Spinal cord (tissue), 10 donors: Measurements from ENCODE around the gene ERC2. TPM values are rescaled to one million over a fixed set of nuclear protein-coding genes. Genes with fewer than 3 reads are reported as not detected.
A peak's percentile ranks its signal among the peaks of the same experiment; 100 is the strongest.

ENCODE experiments used
- DNase-seq, 6 donors: peaks; one replicate each; pipeline versions ENCODE4 v3.0.0 to v3.0.0-alpha.2; 2013 to 2015; ENCODE audit warnings: low spot score in 6 of 6, low read depth in 4 of 6
- H3K27ac ChIP-seq: one replicate; pipeline ENCODE4 v1.5.1; 2013; ENCODE audit warnings: low read depth, low read length, control low read depth
- H3K27me3 ChIP-seq: one replicate; pipeline ENCODE4 v1.6.1; 2013; ENCODE audit warnings: low read length; ENCODE audit not compliant: control insufficient read depth, insufficient read depth
- H3K36me3 ChIP-seq: one replicate; pipeline ENCODE4 v1.6.1; 2013; ENCODE audit warnings: low read length; ENCODE audit not compliant: control insufficient read depth, insufficient read depth
- H3K4me1 ChIP-seq: one replicate; pipeline ENCODE4 v1.6.1; 2013; ENCODE audit warnings: low read length; ENCODE audit not compliant: control insufficient read depth, insufficient read depth
- H3K4me3 ChIP-seq: one replicate; pipeline ENCODE4 v1.5.1; 2013; ENCODE audit warnings: low read depth, low read length, control low read depth
- H3K9me3 ChIP-seq: one replicate; pipeline ENCODE4 v1.6.1; 2013; ENCODE audit warnings: low read length; ENCODE audit not compliant: control insufficient read depth, insufficient read depth
- WGBS: methylation state at CpG from one replicate; pipeline ENCODE4 v1.1.5; 2013; ENCODE audit warnings: missing lambda C conversion rate; ENCODE audit not compliant: insufficient coverage; 5-methylcytosine and 5-hydroxymethylcytosine counted together
- polyA plus RNA-seq, 2 donors: library from polyadenylated mRNA; unstranded; fragments of 120-200 nt; gene quantifications; one replicate each; pipeline ENCODE4 v1.2.1, GENCODE V29; 2013; ENCODE audit not compliant: insufficient read length in 2 of 2
- total RNA-seq, 2 donors: library from RNA; depleted of rRNA in 1 of 2; stranded (reverse); fragments of 120-200 nt in 1 of 2; fragments of >200 nt in 1 of 2; gene quantifications; one replicate each; pipeline versions ENCODE4 v1.2.3 to v1.2.4, GENCODE V29; 2013 to 2014
- donor health status: healthy.

Gene ERC2
- total and polyA plus RNA-seq, 4 donors, result 24.0 to 51.3 (median 29.7) TPM

- DNase-seq, result peak in 1 of 6 donors; percentile 23
- Histone ChIP-seq H3K4me3 (no peak overlapping the region), H3K27ac (no peak overlapping the region), H3K27me3 (no peaks in the 10 kb centered on the region), H3K4me1 (peaks cover 3% of the 10 kb centered on the region), H3K9me3 (no peaks in the 10 kb centered on the region), H3K36me3 (no peaks in the 10 kb centered on the region)
- WGBS, result 62% methylated on average over 7 of the region's 9 CpGs
These were observed 882.4 kb downstream of the ERC2 start for GRCh38 chr3:55585856-55586255.

- no peaks in the 10 kb centered on the region for H3K9me3 ChIP-seq
- H3K36me3 ChIP-seq, result no peaks in the 10 kb centered on the region
- no peak overlapping the region for H3K4me3 ChIP-seq
- H3K4me1 ChIP-seq, result peaks cover 3% of the 10 kb centered on the region
- no peaks in the 10 kb centered on the region for H3K27me3 ChIP-seq
- H3K27ac ChIP-seq, result no peak overlapping the region
- 88% methylated on average over 14 of the region's 15 CpGs for WGBS
- no peak for DNase-seq
These were observed 883.4 kb downstream of the ERC2 start for GRCh38 chr3:55584716-55585368.

GRCh38 chr3:55584030-55584429 lies 884.2 kb downstream of the ERC2 start:
- 100% methylated on average over 2 of the region's 3 CpGs for WGBS
- H3K4me1 ChIP-seq, result peaks cover 3% of the 10 kb centered on the region
- H3K9me3 ChIP-seq, result no peaks in the 10 kb centered on the region
- DNase-seq, result no peak
- H3K4me3 ChIP-seq, result no peak overlapping the region
- no peaks in the 10 kb centered on the region for H3K27me3 ChIP-seq
- no peak overlapping the region for H3K27ac ChIP-seq
- H3K36me3 ChIP-seq, result no peaks in the 10 kb centered on the region

- no peaks in the 10 kb centered on the region for H3K27me3 ChIP-seq
- no peak overlapping the region for H3K27ac ChIP-seq
- DNase-seq, result no peak
- no peaks in the 10 kb centered on the region for H3K9me3 ChIP-seq
- WGBS, result no CpG with 5 or more reads among the region's 3 CpGs
- peaks cover 3% of the 10 kb centered on the region for H3K4me1 ChIP-seq
- H3K4me3 ChIP-seq, result no peak overlapping the region
- no peaks in the 10 kb centered on the region for H3K36me3 ChIP-seq
These were observed 884.8 kb downstream of the ERC2 start for GRCh38 chr3:55583475-55583874.

GRCh38 chr3:55579496-55579895 lies 888.8 kb downstream of the ERC2 start:
- Histone ChIP-seq H3K9me3 (no peaks in the 10 kb centered on the region), H3K27ac (no peak overlapping the region), H3K4me1 (peaks cover 7% of the 10 kb centered on the region), H3K27me3 (no peaks in the 10 kb centered on the region), H3K4me3 (no peak overlapping the region), H3K36me3 (no peaks in the 10 kb centered on the region)
- DNase-seq, result peak in 1 of 6 donors; percentile 85
- WGBS, result 42% methylated on average over 8 of the region's 8 CpGs

- Histone ChIP-seq H3K36me3 (no peaks in the 10 kb centered on the region), H3K27me3 (no peaks in the 10 kb centered on the region), H3K9me3 (no peaks in the 10 kb centered on the region), H3K4me1 (peaks cover 11% of the 10 kb centered on the region), H3K27ac (no peak overlapping the region), H3K4me3 (no peak overlapping the region)
- 47% methylated on average over 15 of the region's 17 CpGs for WGBS
- DNase-seq, result no peak
These were observed 891.5 kb downstream of the ERC2 start for GRCh38 chr3:55576621-55577388.

GRCh38 chr3:55574671-55575070 lies 893.6 kb downstream of the ERC2 start:
- Histone ChIP-seq H3K27me3 (no peaks in the 10 kb centered on the region), H3K27ac (no peak overlapping the region), H3K9me3 (no peaks in the 10 kb centered on the region), H3K36me3 (no peaks in the 10 kb centered on the region), H3K4me3 (no peak overlapping the region), H3K4me1 (peaks cover 12% of the 10 kb centered on the region)
- WGBS, result 97% methylated on average over 3 of the region's 3 CpGs
- DNase-seq, result no peak

GRCh38 chr3:55572816-55573215 lies 895.5 kb downstream of the ERC2 start:
- no peak overlapping the region for H3K4me3 ChIP-seq
- peaks cover 12% of the 10 kb centered on the region for H3K4me1 ChIP-seq
- H3K36me3 ChIP-seq, result no peaks in the 10 kb centered on the region
- no peaks in the 10 kb centered on the region for H3K27me3 ChIP-seq
- DNase-seq, result no peak
- no CpG with 5 or more reads among the region's 2 CpGs for WGBS
- no peak overlapping the region for H3K27ac ChIP-seq
- H3K9me3 ChIP-seq, result no peaks in the 10 kb centered on the region

GRCh38 chr3:55571913-55572312 lies 896.4 kb downstream of the ERC2 start:
- WGBS, result 20% methylated on average over 10 of the region's 10 CpGs
- Histone ChIP-seq H3K27me3 (no peaks in the 10 kb centered on the region), H3K9me3 (no peaks in the 10 kb centered on the region), H3K36me3 (no peaks in the 10 kb centered on the region), H3K4me1 (peaks cover 12% of the 10 kb centered on the region), H3K4me3 (no peak overlapping the region), H3K27ac (no peak overlapping the region)
- DNase-seq, result peak in 3 of 6 donors; percentile 36 to 57 (median 55)
